GM23338 (cell line): ENCODE results near the gene RIIAD1. TPM values are rescaled to one million over a fixed set of nuclear protein-coding genes. Genes with fewer than 3 reads are reported as not detected.
"Not testable (repeated sequence)": the region's sequence is repeated elsewhere in the genome, so short reads cannot be mapped to it uniquely, and the experiment has no call there.

Source experiments
- ATAC-seq: fragments of 200-7000 bp; cut with Tn5 transposase; 3 replicates; pipeline ENCODE4 v1.9.1; 2020
- DNase-seq: peaks from one replicate; pipeline ENCODE4 v3.0.0-alpha.2; 2015; ENCODE audit warnings: low spot score
- H2AFZ ChIP-seq: fragments of 200-600 bp; sonication (generic); 2 replicates; pipeline ENCODE4 v1.8.0; 2016; ENCODE audit warnings: antibody characterized with exemption, mild to moderate bottlenecking, moderate library complexity
- H3F3A ChIP-seq: fragments of 200-600 bp; sonication (generic); replicated peaks from 2 replicates; pipeline ENCODE4 v1.8.0; 2017; ENCODE audit warnings: antibody characterized with exemption, mixed run types, low read depth
- H3K27ac ChIP-seq: fragments of 200-600 bp; sonication (generic); 2 replicates; pipeline ENCODE4 v1.6.1; 2016; ENCODE audit warnings: low read depth
- H3K27me3 ChIP-seq: fragments of 200-600 bp; sonication (generic); 2 replicates; pipeline ENCODE4 v1.8.0; 2016; ENCODE audit warnings: mild to moderate bottlenecking, mixed run types, moderate library complexity; ENCODE audit not compliant: insufficient read depth
- H3K36me3 ChIP-seq: fragments of 200-600 bp; sonication (generic); 2 replicates; pipeline ENCODE4 v1.8.0; 2016; ENCODE audit warnings: mild to moderate bottlenecking; ENCODE audit not compliant: insufficient read depth
- H3K4me1 ChIP-seq: fragments of 200-600 bp; sonication (generic); 2 replicates; pipeline ENCODE4 v1.8.0; 2016; ENCODE audit warnings: mild to moderate bottlenecking, moderate library complexity; ENCODE audit not compliant: insufficient read depth
- H3K4me2 ChIP-seq: fragments of 200-600 bp; sonication (generic); 2 replicates; pipeline ENCODE4 v1.7.1; 2017; ENCODE audit warnings: mixed run types
- H3K4me3 ChIP-seq: fragments of 200-600 bp; sonication (generic); 2 replicates; pipeline ENCODE4 v1.6.1; 2016; ENCODE audit warnings: mixed run types
- H3K79me2 ChIP-seq: fragments of 200-600 bp; sonication (generic); replicated peaks from 2 replicates; pipeline ENCODE4 v1.8.0; 2017; ENCODE audit warnings: mild to moderate bottlenecking; ENCODE audit not compliant: insufficient read depth
- H3K9me2 ChIP-seq: fragments of 200-600 bp; sonication (generic); 2 replicates; pipeline ENCODE4 v1.8.0; 2017; ENCODE audit not compliant: insufficient read depth
- H4K20me1 ChIP-seq: fragments of 200-600 bp; sonication (generic); replicated peaks from 2 replicates; pipeline ENCODE4 v1.8.0; 2017; ENCODE audit warnings: mild to moderate bottlenecking; ENCODE audit not compliant: insufficient read depth
- H3K27ac Mint-ChIP-seq: 2 replicates; pipeline ENCODE4 v1.8.0; 2020; ENCODE audit warnings: inconsistent platforms, mild to moderate bottlenecking, moderate library complexity, mixed read lengths
- H3K27me3 Mint-ChIP-seq: 3 replicates; pipeline ENCODE4 v1.8.0; 2022; ENCODE audit warnings: low read depth, mild to moderate bottlenecking, moderate library complexity, mixed read lengths, inconsistent platforms; ENCODE audit not compliant: insufficient read depth, poor library complexity
- H3K36me3 Mint-ChIP-seq: 3 replicates; pipeline ENCODE4 v1.8.0; 2021; ENCODE audit warnings: low read depth, mild to moderate bottlenecking, inconsistent platforms, moderate library complexity, mixed read lengths
- H3K4me1 Mint-ChIP-seq: 3 replicates; pipeline ENCODE4 v1.8.0; 2020; ENCODE audit warnings: mild to moderate bottlenecking, inconsistent platforms, mixed read lengths
- H3K4me3 Mint-ChIP-seq: 3 replicates; pipeline ENCODE4 v1.8.0; 2021; ENCODE audit warnings: moderate library complexity, mild to moderate bottlenecking, inconsistent platforms, mixed read lengths
- H3K9me3 Mint-ChIP-seq: 3 replicates; pipeline ENCODE4 v1.8.0; 2020; ENCODE audit warnings: moderate library complexity, mild to moderate bottlenecking, inconsistent platforms, mixed read lengths
- CREB1 ChIP-seq: fragments of 250-450 bp; sonication (Bioruptor Pico); IDR thresholded peaks from 2 replicates; pipeline ENCODE4 v1.5.0; 2020; ENCODE audit warnings: low read depth, mild to moderate bottlenecking, moderate library complexity
- EZH2 ChIP-seq: fragments of 200-600 bp; sonication (generic); IDR thresholded peaks from one replicate; pipeline ENCODE4 v1.8.0; 2017; ENCODE audit warnings: antibody characterized with exemption, mild to moderate bottlenecking, low read depth; ENCODE audit not compliant: unreplicated experiment
- EZH2phosphoT487 ChIP-seq: fragments of 200-600 bp; sonication (generic); IDR thresholded peaks from one replicate; pipeline ENCODE4 v1.8.1; 2018; ENCODE audit warnings: antibody characterized with exemption; ENCODE audit not compliant: unreplicated experiment
- JUNB ChIP-seq: IDR thresholded peaks from one replicate; pipeline ENCODE4 v1.6.1; 2016; ENCODE audit warnings: antibody characterized with exemption; ENCODE audit not compliant: unreplicated experiment
- POLR2AphosphoS5 ChIP-seq: IDR thresholded peaks from 2 replicates; pipeline ENCODE4 v1.6.1; 2016; ENCODE audit warnings: antibody characterized with exemption, low read depth
- ZNF331 ChIP-seq: fragments of 250-450 bp; sonication (Bioruptor Pico); IDR thresholded peaks from 2 replicates; pipeline ENCODE4 v1.5.0; 2020; ENCODE audit warnings: low read depth, mild to moderate bottlenecking, moderate library complexity
- polyA plus RNA-seq: library from polyadenylated mRNA; unstranded; fragments of >200 nt; fragmentation: Nextera tagmentation; extraction: Ambion mirVana; gene quantifications from 2 replicates; pipeline ENCODE4 v1.2.1, GENCODE V29; 2016
- total RNA-seq: library from RNA; depleted of rRNA; stranded (reverse); fragments of >200 nt; shearing (Covaris generic); gene quantifications from 2 replicates; pipeline ENCODE4 v1.2.3, GENCODE V29; 2014
- TF ChIP-seq, protein P1 (sequence below): fragments of 250-450 bp; sonication (Bioruptor Pico); IDR thresholded peaks from 2 replicates; pipeline ENCODE4 v1.5.0; 2020; ENCODE audit warnings: mild to moderate bottlenecking, moderate library complexity
- TF ChIP-seq, protein P2 (sequence below), 2 experiments: fragments of 200-600 bp in 1 of 2; sonication (generic) in 1 of 2; conservative IDR thresholded peaks; 2 replicates each; pipeline versions ENCODE4 v1.5.1 to v1.6.1; 2016 to 2017; ENCODE audit warnings: antibody characterized with exemption in 2 of 2, low read depth in 2 of 2, mild to moderate bottlenecking in 2 of 2, moderate library complexity in 1 of 2

RIIAD1 gene
- total and polyA plus RNA-seq, 2 experiments from 2014 or later = not detected

DNA sequence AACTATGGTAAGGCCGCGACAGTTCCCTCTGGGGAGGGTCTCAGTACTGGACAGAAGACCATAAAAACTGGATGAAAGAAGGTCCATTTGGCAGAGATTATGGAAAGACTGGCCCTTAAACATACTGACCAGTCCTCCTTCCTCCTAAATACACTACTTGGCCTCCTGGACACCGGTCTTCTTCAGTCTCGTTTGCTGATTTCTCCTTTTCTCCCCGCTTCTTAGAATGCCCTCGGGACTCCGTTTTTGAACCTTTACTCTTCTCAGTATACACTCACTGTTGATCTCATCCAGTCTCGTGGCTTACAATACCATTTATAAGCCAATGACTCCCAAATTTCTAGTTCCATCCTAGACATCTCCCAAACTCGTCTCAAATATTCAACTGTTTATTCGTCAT lies 42.7 kb downstream of the RIIAD1 start (continued):
- TF ChIP-seq, protein P1, sequence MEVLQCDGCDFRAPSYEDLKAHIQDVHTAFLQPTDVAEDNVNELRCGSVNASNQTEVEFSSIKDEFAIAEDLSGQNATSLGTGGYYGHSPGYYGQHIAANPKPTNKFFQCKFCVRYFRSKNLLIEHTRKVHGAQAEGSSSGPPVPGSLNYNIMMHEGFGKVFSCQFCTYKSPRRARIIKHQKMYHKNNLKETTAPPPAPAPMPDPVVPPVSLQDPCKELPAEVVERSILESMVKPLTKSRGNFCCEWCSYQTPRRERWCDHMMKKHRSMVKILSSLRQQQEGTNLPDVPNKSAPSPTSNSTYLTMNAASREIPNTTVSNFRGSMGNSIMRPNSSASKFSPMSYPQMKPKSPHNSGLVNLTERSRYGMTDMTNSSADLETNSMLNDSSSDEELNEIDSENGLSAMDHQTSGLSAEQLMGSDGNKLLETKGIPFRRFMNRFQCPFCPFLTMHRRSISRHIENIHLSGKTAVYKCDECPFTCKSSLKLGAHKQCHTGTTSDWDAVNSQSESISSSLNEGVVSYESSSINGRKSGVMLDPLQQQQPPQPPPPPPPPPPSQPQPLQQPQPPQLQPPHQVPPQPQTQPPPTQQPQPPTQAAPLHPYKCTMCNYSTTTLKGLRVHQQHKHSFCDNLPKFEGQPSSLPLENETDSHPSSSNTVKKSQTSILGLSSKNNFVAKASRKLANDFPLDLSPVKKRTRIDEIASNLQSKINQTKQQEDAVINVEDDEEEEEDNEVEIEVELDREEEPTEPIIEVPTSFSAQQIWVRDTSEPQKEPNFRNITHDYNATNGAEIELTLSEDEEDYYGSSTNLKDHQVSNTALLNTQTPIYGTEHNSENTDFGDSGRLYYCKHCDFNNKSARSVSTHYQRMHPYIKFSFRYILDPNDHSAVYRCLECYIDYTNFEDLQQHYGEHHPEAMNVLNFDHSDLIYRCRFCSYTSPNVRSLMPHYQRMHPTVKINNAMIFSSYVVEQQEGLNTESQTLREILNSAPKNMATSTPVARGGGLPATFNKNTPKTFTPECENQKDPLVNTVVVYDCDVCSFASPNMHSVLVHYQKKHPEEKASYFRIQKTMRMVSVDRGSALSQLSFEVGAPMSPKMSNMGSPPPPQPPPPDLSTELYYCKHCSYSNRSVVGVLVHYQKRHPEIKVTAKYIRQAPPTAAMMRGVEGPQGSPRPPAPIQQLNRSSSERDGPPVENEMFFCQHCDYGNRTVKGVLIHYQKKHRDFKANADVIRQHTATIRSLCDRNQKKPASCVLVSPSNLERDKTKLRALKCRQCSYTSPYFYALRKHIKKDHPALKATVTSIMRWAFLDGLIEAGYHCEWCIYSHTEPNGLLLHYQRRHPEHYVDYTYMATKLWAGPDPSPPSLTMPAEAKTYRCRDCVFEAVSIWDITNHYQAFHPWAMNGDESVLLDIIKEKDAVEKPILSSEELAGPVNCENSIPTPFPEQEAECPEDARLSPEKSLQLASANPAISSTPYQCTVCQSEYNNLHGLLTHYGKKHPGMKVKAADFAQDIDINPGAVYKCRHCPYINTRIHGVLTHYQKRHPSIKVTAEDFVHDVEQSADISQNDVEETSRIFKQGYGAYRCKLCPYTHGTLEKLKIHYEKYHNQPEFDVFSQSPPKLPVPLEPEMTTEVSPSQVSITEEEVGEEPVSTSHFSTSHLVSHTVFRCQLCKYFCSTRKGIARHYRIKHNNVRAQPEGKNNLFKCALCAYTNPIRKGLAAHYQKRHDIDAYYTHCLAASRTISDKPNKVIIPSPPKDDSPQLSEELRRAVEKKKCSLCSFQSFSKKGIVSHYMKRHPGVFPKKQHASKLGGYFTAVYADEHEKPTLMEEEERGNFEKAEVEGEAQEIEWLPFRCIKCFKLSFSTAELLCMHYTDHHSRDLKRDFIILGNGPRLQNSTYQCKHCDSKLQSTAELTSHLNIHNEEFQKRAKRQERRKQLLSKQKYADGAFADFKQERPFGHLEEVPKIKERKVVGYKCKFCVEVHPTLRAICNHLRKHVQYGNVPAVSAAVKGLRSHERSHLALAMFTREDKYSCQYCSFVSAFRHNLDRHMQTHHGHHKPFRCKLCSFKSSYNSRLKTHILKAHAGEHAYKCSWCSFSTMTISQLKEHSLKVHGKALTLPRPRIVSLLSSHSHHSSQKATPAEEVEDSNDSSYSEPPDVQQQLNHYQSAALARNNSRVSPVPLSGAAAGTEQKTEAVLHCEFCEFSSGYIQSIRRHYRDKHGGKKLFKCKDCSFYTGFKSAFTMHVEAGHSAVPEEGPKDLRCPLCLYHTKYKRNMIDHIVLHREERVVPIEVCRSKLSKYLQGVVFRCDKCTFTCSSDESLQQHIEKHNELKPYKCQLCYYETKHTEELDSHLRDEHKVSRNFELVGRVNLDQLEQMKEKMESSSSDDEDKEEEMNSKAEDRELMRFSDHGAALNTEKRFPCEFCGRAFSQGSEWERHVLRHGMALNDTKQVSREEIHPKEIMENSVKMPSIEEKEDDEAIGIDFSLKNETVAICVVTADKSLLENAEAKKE (CRISPR knock-in tag) = no peak
- TF ChIP-seq CREB1 (CRISPR knock-in tag) = no peak
- TF ChIP-seq, protein P2, sequence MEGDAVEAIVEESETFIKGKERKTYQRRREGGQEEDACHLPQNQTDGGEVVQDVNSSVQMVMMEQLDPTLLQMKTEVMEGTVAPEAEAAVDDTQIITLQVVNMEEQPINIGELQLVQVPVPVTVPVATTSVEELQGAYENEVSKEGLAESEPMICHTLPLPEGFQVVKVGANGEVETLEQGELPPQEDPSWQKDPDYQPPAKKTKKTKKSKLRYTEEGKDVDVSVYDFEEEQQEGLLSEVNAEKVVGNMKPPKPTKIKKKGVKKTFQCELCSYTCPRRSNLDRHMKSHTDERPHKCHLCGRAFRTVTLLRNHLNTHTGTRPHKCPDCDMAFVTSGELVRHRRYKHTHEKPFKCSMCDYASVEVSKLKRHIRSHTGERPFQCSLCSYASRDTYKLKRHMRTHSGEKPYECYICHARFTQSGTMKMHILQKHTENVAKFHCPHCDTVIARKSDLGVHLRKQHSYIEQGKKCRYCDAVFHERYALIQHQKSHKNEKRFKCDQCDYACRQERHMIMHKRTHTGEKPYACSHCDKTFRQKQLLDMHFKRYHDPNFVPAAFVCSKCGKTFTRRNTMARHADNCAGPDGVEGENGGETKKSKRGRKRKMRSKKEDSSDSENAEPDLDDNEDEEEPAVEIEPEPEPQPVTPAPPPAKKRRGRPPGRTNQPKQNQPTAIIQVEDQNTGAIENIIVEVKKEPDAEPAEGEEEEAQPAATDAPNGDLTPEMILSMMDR (conservative IDR thresholded peaks at IDR 0.05; ENCODE audit: low read depth in 2 of 2) = no peak
- TF ChIP-seq POLR2AphosphoS5 = no peak
- no peak for TF ChIP-seq JUNB
- no peak for TF ChIP-seq EZH2phosphoT487
- TF ChIP-seq EZH2 = no peak
- TF ChIP-seq ZNF331 = no peak

DNA sequence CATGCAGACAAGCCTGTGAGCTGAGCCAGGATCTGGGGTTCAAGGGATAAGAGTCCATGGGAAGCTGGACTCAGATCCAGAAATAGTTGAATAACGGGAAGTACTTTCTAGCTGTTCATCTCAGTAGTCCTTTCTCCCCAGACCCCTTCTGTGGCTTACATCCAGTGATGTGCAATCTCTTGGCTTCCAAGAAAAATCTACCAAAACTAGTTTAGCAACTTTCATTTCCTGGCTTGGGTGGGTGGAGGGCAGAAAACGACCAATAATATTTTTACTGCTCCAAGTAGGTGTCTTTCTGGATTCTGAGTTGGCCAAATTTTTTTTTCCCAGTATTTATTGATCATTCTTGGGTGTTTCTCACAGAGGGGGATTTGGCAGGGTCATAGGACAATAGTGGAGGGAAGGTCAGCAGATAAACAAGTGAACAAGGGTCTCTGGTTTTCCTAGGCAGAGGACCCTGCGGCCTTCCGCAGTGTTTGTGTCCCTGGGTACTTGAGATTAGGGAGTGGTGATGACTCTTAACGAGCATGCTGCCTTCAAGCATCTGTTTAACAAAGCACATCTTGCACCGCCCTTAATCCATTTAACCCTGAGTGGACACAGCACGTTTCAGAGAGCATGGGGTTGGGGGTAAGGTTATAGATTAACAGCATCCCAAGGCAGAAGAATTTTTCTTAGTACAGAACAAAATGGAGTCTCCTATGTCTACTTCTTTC lies 47.2 kb downstream of the RIIAD1 start:
- H3K4me1 Mint-ChIP-seq, ATAC-seq, H3K27me3 Mint-ChIP-seq, H3K36me3 Mint-ChIP-seq, H3K4me1 ChIP-seq, H3K36me3 ChIP-seq, H3K9me2 ChIP-seq, H3K27ac ChIP-seq, H3K4me3 Mint-ChIP-seq, H3K27ac Mint-ChIP-seq, H2AFZ ChIP-seq, H3K27me3 ChIP-seq, H3K4me2 ChIP-seq, DNase-seq, H4K20me1 ChIP-seq, H3K9me3 Mint-ChIP-seq, H3F3A ChIP-seq, H3K4me3 ChIP-seq, H3K79me2 ChIP-seq: not testable (repeated sequence)

DNA sequence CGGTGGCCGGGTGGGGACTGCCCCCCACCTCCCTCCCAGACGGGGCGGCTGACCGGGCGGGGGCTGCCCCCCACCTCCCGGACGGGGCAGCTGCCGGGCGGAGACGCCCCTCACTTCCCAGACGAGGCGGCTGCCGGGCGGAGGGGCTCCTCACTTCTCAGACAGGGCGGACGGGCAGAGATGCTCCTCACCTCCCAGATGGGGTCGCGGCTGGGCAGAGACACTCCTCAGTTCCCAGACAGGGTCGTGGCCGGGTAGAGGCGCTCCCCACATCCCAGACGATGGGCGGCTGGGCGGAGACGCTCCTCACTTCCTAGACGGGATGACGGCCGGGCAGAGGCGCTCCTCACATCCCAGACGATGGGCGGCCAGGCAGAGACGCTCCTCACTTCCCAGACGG lies 47.9 kb downstream of the RIIAD1 start:
- not testable (repeated sequence) for H3K36me3 Mint-ChIP-seq, H3K27ac ChIP-seq, H3K4me3 Mint-ChIP-seq, H3K79me2 ChIP-seq, H3F3A ChIP-seq, H3K27me3 ChIP-seq, H4K20me1 ChIP-seq, H3K9me3 Mint-ChIP-seq, H3K4me2 ChIP-seq, H3K27me3 Mint-ChIP-seq, H3K36me3 ChIP-seq, H2AFZ ChIP-seq, H3K4me3 ChIP-seq, H3K4me1 Mint-ChIP-seq, DNase-seq, ATAC-seq, H3K4me1 ChIP-seq, H3K9me2 ChIP-seq, H3K27ac Mint-ChIP-seq
